Stromal cell of bone marrow (primary cell): Measurements from ENCODE around the gene IMMP2L.

ENCODE experiments used
- DNase-seq: peaks from one replicate; pipeline ENCODE4 v3.0.0-alpha.2; 2012; ENCODE audit warnings: low read depth

The IMMP2L gene

DNA sequence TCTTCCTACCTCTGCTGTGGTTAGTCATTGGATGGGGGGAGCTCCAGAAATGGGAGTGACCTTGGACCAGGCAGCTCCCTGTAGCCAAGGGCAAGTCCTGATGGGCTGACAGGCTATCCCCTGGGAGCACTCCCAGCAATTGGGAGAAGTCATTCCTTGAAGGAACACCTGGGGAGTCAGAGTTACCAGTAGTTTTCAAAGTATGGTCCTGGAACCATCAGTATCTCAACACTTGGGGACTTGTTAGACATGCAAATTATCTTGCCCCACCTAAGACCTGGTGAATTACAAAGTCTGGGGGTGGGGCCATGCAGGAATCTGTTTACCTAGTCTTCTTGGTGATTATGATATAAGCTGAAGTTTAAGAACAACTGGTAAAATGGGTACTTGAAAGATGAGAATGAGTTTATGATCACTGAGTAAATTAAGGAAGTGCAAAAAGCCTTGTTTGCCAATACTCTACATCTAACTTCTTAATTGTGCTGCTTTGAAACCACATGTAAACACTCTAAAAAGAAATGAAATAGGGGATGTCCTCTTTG is 758.6 kb downstream of the IMMP2L start:
- DNase-seq: no peak

DNA sequence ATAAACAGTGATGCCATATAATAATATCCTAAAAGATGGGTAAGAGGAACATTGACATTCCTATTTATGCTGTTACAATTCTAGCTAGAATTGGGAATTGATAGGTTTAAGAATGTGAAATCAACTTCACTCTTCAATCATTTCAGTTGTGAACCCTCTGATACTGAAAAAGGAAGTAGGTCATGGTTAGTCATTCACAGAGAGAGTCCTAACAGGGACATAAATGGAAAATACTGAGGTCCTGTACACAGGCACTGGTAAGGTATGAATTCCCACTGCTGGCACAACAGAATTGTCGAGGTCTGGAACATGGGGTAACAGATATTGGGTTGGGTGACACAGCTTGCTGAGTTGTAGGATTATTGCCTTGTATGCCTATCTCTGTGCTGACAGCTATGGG is 760.8 kb downstream of the IMMP2L start:
- no peak for DNase-seq

DNA sequence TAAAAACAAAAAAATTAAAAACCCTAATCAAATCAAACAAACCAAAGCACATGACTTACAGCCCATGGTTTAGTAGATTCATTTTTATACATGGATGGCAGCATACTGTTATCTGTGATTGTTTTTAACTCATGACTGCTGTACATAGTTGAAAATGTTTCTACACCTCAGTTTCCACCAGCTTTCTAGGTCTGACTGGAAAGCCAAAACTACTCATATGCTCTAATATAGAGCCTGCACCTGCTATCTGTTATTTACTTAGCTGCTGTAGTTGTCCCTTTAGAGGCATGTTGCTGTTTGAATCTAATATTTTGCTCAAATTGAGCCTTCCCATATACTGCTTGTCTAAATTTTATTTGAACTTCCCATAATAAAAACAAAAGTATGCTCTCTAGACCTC is 761.3 kb downstream of the IMMP2L start:
- no peak for DNase-seq

- DNase-seq: no peak
These were observed 764.6 kb downstream of the IMMP2L start for GRCh38 chr7:110797656-110798055.

DNA sequence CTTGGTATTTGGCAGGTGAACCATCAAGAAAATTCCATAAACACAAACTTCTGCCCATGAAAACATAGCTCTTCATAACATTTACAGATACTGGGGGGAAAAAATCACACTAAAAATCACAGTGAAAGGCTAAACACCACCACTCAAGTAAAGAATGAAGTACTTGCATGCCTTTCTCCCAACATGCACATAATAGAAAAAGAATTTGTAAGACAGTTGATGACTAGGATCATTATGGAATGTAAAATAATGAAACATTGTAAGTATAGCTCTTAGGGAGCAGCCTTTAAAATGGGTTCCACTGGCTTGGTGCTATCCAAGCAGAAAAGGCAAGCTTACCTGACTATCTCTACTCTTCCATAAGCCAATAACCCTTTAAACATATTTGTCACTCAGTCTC is 771.3 kb downstream of the IMMP2L start:
- no peak for DNase-seq

DNA sequence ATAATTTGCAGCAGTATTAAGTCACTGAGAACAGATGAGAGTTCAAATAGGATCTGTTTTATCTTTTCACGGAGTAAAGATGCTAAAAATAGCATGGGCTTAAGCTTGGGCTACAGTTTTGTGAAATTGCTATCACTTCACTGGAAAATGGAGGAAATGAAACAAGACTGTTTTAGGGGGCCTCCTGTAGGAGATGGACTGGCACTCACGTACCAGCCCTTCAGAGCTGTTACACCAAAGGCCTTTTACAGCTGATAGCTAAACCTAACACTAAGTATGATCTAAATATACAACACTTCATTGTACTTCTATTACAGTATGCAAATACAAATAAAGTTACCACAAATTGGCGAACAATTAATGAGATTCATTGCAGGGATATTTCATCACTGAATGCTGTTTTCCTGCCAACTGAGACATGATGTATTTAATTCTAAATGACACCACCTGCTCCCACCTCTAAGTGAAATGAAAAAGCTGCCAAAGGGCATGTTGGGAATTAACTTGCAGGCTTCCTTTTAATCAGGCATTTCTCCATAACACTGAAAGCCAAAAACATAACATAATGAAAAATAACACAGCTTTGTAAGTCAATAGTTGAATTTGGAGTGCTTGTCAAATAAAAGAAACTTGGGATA is 775.8 kb downstream of the IMMP2L start:
- DNase-seq: no peak

DNA sequence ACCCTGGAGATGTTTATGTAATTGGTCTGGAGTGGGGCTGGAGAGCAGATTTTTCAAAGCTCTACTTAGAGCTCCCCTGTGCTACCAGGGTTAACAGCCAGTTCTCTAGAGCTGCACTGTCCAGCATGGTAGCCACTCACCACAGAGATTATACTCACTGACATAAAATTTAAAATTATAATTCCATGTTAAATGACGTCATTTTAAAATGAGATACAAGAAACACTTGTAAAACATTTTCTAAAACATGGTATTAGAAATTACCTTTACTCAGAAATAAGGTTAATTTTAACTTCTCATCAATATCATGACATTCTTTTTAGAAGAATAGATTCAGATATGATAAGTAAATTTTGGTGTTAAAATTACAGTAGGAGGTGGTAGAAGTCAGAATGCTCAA is 777.5 kb downstream of the IMMP2L start:
- DNase-seq: no peak

DNA sequence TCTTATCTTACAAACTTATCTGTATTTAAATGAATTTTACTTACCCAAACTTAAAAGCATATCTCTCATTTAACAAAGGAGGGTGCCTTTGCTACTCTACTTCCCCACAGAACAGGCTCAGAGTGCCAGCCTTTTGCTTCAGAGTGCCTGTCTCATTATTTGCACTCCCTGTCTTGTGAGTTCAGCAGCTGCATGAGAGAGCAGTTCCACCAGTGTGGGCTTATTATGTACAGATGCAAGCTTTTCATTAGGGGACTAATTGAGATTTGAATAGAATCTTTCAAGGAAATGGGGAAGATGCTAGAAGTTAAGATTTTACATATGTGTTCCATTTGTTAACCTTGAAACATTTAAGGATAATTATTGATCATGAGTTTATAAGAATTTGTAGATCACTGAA is 781.6 kb downstream of the IMMP2L start:
- no peak for DNase-seq

DNA sequence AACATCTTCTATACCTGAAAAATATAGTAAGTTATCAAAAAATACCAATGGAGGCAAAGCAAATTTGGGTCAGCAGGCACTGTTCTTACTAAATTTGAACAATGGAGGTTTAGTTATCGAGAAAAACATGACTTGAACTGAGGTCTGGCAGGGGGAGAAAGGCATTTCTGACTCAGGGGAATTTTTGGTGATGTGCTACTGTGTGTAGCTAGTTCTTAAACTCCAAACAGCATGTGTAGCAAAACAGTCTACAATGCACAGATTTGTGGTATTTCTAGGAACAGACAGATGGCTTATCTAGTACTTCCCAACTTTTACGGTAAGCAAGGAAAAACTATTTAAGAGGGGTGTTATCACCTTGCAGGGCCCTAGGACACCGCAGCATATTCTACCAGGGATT is 783.0 kb downstream of the IMMP2L start:
- DNase-seq: no peak

DNA sequence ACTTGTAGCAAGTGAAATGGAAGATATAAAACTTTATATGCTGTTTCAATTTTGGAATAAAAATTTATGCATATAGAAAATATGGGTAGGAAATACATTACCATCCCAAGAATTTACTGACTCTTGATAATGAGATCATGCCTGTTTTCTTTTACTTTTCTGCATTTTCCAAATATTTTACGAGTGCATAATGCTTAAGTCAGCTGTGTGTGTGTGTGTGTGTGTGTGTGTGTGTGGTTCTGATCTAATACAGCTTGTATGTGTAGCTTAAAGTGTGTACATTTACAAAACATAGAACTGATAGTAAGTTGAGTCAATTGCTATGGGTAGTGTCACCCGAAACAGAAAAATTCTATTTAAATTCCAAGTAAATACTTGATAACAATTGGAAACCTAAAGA is 787.2 kb downstream of the IMMP2L start:
- DNase-seq: no peak

GRCh38 chr7:110774071-110774470 is 788.2 kb downstream of the IMMP2L start:
- no peak for DNase-seq

DNA sequence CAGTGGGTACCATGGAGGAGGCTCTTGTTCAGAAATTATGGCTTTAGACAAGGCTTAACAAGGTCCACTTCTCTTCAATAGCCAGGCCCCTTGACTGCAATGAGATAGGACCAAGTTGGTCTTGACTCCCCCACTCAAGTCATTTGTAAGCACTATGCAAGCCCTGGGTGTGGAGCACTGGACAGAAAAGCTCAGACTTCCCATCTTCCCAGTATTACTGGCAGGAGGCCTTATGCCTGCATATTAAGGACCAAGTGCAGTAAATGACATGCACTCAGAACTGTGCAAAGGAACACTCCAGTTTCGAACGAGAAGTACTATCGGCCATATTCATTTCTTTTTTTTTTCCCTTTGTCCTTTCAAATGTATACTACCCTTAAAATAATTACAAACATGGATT is 789.7 kb downstream of the IMMP2L start:
- DNase-seq: no peak

DNA sequence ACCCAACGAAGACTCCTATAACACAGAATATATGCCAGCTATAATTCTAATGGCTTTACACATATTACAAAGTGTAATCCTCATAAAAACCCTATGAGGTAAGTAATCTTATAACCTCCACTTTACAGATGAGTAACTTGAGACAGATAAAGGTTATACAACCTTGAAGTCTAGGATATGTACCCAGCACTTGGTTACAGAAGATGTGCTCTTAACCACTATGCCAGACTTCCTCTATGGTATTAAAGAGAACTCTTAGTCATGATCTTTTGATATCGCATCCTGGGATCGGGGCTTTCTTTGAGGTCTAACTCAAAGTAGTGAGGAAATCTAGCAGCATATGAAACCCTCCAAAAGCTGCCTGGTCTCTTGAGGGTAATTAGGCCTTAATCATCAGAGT is 790.6 kb downstream of the IMMP2L start:
- DNase-seq: no peak

- no peak for DNase-seq
These were observed 794.7 kb downstream of the IMMP2L start for GRCh38 chr7:110767550-110768110.

- no peak for DNase-seq
These were observed 795.4 kb downstream of the IMMP2L start for GRCh38 chr7:110766864-110767263.

GRCh38 chr7:110764852-110765251 is 797.4 kb downstream of the IMMP2L start:
- DNase-seq: no peak

DNA sequence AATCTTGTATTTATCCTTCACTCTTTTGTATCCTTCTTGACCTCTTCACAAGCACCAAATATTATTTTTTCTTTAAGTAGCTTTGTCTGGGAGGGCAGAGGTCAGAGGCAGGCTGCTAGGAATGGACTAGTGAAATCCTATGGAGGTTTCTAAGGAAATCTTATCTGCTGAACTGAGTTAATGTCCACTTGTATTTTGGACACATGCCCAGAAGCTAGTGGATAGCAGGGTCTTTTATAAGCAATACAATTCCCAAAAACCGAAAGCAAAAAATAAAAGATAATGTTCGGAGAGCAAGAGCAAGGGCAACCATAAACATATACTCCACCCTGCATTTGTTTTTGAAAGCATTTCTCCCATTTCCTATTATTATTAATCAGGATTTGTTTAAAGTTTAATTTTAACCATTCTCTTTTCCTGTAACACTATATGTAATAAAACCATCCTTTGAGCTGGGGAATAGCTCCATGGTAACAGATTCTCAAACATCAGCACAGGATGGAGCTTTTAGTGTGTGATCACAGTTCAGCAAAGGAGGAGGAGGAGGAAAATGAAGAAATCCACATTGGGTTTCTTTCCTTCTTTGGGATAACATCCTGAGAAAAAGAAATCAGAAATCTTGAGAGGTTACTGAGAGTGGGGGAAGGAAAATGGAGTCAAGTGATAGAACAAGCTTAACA is 799.6 kb downstream of the IMMP2L start:
- DNase-seq: no peak

- no peak for DNase-seq
These were observed 802.0 kb downstream of the IMMP2L start for GRCh38 chr7:110760341-110760740.

- DNase-seq: no peak
These were observed 803.2 kb downstream of the IMMP2L start for GRCh38 chr7:110759069-110759468.

- DNase-seq: no peak
These were observed 807.6 kb downstream of the IMMP2L start for GRCh38 chr7:110754649-110755048.

DNA sequence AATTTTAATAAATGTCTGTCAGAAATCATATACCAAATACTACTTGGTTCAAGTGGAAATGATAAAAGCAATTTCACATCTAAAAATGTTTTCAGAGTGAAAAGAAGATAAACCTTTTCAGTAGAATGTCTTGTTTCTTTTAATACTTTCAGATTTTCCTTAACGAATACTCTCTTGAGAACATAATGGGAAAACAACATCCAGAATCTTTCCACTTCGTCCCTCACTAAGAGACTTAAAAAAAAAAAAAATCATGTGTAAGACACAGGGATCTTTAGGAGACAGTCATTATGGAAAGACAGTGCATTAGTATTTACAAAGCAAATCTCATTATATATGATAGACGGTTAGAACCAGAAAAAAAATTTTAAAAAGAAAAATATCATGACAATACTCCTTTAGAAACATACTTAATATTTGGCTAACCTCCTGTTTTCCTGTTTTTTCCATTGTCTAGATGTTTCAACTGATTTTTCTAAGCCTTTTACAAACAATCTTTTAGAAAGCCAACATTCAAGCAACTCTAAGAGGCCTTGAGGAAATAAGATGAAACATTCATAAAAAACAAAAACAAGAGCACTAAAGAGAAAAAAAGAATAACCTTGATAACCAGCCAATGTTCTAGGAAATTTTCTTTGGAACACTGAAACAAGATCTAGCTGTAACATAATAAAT is 811.2 kb downstream of the IMMP2L start:
- DNase-seq: no peak

GRCh38 chr7:110733221-110733620 is 829.1 kb downstream of the IMMP2L start:
- DNase-seq: no peak

DNA sequence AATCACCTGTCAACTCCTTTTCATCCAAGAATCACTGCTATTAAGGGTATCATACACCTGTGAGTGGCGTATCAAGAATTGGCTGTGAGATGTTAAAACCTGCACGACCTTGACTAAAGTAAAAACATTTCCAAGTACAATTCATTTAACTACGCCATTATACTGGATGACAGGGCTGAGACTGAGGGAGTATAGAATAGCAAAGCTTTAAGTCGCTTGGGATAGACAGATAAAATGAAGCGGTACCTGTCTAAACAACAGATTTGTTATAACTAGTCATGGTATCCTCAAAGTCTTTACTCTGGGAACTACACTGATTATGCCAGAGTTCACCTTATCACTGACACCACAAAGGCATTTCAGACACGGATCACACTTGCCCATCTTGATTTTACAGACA is 837.5 kb downstream of the IMMP2L start:
- DNase-seq: no peak
